SKM-1 treated with dmso at 0.1 percent for 144 hours (cell line): ENCODE measurements around the gene TSPAN15.

Experiments used
- DNase-seq: peaks from one replicate; lab custom pipeline; 2025; ENCODE audit not compliant: unreplicated experiment; lab: John Stamatoyannopoulos, UW

The TSPAN15 gene

DNA sequence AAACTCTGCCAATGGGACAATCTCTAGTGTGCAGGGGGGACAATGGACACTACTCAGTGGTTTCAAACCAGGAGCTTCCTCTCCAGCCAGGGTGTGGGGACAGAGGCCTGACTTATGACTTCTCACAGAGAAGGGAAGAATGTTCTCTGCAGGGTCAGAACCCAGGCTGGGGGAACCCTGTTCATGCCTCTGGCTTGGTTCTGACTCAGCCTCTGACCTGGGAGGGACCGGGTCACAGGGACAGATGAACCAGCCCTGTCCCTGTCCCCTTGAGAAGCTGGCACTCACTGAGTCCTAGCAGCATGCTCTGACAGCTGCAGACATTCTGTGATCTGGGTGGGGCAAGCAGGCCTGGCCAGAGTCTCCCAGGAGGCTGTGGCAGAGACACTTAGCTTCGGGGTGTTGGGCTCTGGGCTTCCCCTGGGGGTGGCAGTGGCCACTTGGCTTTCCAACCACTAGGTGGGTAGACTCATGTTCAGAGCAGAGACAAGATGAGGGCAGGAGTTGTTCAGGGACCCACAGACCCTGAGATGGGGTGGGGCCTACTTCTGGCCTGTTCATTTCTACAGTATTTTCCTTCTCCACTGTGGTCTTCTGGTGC, 13.6 kb downstream of the TSPAN15 start:
- DNase-seq = no peak

DNA sequence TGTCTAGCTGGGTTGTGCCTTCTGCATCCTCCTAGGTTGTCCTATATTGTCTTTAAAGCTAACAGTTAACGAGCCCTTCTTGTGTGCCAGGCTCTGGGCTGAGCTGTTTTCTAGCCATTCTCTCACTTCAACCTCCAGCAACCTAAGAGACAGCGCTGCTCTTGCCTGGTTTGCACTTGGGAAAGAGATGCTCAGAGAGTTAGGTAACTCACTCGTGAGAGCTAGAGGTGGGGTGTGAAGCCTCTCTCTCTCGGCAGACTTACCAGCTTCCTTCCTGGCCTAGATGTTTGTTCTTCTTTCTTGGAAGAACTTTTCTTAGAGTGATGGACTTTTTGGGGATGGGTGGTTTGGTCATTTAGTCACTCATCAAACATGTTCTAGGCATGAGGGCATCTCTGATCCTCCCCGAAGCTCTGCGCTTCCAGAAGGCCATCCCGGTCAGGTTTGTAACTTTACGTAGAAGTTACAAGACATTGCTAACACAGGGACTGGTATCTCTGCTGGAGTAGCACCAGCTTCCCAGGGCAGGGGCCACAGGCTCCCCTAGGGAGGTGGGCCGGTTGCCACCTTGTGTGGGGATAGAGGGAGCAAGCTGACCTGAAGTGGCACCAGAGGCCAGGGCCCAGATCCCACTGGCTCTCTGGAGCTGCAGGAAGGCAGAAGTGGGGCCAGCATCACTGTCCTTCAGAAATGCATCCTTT, 14.3 kb downstream of the TSPAN15 start:
- peak; percentile 82 for DNase-seq

DNA sequence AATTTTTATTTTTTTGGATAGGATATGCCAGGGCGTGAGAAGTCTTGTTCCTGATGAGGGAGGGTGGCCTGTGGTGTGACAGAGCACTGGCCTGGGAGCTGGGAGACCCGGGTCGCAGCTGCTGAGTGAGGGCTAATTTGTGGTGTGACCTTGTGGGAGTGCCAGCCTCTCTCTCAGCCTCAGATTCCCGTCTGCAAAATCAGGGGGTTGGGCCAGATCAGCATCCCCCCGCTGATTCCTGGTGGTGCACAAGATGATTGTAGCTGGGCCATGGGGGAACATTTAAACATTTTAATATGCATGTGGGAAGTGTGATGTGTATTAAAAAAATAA, 14.9 kb downstream of the TSPAN15 start:
- DNase-seq = no peak

DNA sequence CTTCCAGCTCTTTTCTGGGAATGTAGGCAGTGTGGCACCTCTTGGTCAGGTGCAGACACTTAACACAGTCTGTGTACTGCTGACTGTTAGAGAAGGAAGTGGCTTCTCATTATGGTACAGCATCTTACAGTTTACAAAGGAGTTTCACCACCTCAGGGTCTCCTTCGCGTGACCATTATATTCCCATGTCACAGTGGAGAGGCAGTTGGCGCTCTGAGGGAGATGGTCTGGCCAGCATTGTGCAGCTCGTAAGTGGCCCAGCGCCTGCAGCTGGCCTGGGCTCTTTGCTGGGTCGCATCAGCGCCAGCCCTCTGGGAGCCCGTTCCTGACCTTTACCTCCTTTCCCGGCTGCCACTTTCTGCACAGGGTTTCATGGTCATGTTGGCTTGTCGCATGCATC, 15.4 kb downstream of the TSPAN15 start:
- peak; percentile 25 for DNase-seq

DNA sequence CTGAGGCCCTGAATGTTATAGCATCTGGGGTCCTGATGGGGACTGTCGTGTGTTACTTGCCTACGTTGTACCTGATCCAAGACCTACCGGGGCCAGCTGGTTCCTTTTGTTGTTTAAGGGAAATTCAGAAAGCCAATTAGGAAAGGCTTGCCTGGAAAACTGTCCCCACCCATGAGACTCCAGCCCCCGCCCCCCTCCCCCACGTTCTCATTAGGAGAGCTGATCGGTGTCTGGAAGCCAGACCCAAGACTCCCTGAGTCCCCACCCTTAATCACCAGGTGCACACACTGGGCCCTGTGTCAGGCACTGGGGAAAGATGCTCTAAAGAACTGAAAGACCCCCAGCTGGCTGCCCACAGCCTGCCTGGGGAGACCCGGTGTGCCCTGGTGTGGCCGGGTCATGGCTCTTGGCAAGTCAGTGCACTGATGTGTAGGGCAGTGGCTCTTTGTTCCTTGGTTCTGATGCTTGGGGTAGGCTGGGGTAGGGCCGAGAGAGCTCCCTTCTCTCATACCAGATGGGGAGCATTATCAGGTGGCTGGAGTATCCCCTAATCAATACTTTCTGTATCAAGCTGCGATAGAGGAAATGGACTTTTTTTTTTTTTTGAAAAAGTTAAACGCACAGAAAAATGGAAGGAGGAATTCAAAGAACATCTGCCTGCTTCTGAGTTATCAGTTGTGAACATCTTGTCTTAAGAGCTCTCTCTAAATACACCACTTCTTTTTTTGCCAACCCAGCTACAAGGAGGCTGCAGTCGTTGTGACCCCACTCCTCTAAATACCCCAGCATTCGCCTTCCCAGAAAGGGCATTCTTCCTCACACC, 16.9 kb downstream of the TSPAN15 start:
- DNase-seq = no peak

DNA sequence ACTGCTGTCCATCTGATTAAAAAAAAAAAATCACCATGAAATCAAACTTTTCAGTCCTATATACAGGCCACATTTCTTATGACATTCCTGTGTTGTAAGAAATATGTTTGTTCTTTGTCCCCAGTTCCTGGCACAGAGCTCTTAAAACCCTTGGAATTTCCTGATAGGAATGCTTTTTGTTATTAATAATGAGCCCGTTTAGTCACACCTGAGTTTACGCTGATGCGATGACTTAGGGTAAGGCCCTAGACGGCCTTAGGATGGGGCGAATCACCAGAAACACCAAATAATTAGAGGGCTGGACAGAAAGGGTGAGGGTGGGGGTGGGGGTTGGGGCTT, 17.5 kb downstream of the TSPAN15 start:
- DNase-seq = no peak

DNA sequence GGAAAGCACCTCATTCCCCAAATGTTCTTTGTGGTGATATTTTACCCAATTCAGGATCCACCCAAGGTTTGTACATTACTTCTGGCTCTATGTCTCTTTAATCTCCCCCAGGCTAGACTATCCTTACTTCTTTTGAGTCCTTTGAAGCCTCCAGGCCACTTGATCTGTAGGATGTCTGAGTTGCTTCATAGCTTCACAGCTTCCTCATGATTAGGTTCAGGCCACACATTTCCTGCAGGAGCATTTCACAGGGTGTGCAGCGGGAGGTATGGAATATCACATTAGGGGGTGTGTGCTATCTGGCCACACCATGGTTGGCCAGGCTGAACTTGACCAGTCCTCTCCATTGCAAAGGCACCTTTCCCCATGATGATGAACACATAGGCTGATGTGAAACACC, 18.7 kb downstream of the TSPAN15 start:
- DNase-seq = no peak

DNA sequence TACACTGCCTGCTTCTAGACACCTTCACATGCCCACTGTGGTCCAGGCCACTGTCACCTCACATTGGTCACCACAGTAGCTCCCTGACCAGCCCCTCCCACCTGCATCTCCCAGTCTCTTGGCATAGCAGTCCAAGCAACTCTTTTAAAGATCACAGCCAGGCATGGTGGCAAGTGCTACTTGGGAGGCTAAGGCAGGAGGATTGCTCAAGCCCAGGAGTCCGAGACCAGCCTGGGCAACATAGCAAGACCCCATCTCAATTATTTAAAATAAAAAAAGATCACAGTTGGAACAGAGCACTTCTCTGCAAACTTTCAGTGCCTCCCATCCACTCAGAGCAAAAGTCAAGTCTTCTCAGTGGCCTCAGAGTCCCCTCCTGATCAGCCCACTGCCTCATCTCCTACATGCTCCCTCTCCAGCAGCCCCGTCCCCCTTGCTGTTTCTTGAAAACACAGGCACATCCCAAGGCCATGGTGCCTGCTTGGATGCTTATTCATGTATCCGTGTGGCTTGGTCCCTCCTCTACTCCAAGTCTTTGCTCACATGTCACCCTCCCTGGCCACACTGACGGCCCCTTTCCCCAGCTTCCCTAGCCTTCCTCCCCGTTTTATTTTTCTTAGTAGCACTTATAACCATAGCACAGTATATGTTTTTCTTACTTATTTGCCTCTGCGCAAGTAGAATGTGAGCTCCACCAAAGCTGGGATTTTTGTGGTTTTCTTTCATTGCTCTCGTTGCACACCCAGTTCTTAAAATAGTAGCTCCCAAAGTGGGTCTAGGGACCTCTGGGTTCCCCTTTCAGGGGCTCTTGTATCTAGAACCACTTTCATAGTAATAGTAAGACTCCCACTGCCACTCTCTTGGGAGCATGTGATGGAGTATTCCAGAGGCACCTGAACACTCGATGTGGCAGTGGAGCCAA, 19.5 kb downstream of the TSPAN15 start:
- DNase-seq = no peak

DNA sequence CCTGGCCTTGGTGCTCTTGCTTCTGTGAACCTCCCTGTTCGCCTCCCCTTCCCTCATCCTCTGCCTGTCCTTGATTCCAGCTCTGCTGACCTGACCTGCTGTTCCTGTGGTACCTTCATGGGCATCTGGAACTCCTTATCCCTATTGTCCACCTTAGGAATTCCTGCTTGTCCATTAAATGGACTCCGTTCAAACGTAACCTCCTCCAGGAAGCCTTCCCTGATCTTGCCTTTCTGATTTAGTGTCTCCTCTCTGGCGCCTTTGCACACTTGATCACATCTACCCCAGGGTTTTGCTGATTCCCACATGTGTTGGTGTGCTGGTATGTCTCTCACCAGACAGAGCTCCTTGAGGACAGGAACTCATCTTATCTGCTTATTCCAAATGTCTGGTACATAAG, 20.9 kb downstream of the TSPAN15 start:
- no peak for DNase-seq

DNA sequence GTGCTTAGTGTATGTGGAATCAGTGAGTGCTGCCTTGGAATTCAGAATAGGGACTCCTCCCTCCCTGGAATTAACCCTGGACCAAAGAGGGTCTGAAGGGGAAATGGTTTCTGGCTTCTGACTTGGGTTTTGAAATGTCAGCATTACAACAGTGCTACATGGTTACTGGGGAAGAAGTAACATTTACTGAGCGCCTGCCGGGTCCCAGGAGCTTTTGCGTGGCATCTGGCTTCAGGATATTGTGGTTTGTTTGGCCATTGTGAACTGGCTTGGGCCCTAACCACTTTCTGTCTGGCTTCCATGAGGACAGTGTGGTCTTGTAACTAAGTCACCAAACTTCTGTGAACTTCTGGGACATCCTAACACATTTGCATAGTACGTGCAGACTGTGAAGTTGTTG, 21.3 kb downstream of the TSPAN15 start:
- peak; percentile 91 for DNase-seq

DNA sequence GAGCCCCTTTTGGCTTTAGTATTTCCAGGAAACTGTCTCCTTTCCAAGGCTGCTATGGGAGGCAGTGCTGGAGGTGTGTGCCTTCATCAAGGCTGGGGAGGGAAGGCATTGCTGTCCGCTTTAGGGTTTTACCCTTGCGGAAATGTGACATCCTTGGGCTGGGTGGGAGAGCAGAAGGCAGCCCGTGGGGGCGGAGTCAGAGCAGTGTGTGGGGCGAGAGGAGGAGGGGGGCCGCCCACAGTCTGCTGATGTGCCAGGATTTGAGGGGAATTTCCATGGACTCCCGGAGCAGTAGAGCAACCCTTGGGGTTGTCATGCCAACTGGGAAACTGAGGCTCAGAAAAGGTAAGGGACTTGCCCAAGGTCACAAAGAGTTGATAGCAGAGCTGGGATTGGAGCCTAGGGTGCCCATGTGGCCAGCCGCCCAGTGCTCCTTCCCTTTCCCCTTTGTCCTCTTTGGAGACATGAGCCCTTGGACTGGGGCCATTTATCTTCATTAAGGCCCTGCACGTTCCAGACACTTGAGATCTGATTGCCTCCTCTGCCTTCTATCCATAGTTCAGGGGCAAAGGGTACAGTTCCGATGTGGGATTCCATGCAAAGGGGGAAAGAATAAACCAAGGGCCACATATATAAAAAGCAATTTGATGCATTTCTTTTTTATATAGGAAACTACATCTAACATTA, 22.2 kb downstream of the TSPAN15 start:
- no peak for DNase-seq

DNA sequence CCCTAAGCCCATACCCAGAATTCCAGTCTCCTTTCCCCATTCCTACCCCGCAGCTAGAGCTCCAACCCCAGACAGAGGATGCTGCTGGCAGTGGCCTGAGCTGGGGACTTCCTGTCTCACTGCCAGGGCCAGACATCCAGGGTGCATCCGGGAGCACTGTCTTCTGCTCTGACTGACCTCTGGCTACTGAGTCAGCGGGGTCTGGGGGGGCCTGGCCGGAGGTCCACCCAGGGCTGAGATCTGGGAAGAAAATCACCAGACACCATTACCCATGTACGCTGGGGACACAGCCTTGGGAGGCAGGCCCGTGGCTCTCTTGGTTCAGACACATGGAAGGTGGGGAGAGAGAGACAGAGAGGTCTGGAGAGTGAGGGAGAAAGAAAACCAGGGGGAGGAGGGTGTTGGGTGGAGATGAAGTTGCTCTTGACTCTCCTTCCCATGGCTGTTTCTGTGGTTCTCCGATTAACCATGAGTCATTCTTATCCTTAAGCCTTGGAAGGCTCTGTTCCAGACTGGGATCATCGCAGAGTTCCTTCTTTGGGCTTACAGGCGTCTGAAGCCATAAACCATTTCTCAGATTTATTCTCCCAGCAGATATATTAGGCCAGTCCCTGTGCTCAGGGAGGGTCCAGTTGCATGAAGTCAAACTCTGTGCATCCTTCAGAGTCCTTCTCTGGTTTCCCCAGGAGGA, 23.6 kb downstream of the TSPAN15 start:
- DNase-seq = no peak

DNA sequence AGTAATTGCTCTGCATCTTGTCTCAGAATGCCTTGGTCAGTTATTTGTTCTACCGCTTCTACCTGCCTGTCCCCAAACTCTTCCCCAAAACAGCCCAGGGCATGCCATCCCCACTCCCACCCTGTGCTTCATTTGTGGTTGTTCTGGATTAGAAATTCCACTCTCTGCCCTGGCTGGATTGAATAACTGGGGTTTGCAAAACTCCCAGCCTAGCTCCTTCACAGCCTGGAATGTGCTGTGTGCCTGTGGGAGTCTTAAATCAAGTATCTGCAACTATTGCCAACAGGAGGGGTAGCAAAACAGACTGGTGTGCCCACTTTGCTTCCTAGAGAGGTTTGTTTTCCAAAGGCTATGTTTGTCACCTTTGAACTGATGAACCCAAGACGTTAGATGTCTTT, 24.2 kb downstream of the TSPAN15 start:
- no peak for DNase-seq

DNA sequence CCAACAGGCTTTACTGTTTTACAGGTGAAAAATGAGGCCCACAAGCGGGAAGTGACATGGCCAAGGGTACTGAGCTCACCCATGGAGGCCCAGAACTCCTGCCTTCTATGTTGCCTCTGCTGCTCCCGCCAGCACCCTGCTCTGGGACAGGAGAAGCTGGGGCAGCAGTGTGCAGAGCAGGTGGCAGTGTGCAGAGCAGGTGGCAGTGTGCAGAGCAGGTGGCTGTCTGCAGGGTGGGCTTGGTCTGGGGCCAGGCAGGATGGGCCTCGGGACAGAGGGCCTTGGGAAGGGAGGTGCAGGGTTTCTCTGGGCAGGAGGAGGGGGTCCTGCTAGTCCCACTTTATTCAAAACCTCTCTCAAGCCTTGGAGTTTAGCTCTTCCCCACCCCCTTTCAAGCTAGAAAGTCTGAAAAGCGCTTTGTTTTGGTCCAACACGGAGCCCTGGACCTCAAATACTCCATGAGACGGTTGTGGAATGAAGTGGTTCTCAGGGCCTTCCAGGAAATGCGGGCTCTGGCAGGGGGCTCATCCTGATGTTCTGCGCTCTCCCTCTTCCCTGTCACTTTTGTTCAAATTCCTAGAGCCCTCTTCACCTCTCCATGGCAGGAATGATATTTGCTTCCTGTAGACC, 26.8 kb downstream of the TSPAN15 start:
- DNase-seq = no peak

DNA sequence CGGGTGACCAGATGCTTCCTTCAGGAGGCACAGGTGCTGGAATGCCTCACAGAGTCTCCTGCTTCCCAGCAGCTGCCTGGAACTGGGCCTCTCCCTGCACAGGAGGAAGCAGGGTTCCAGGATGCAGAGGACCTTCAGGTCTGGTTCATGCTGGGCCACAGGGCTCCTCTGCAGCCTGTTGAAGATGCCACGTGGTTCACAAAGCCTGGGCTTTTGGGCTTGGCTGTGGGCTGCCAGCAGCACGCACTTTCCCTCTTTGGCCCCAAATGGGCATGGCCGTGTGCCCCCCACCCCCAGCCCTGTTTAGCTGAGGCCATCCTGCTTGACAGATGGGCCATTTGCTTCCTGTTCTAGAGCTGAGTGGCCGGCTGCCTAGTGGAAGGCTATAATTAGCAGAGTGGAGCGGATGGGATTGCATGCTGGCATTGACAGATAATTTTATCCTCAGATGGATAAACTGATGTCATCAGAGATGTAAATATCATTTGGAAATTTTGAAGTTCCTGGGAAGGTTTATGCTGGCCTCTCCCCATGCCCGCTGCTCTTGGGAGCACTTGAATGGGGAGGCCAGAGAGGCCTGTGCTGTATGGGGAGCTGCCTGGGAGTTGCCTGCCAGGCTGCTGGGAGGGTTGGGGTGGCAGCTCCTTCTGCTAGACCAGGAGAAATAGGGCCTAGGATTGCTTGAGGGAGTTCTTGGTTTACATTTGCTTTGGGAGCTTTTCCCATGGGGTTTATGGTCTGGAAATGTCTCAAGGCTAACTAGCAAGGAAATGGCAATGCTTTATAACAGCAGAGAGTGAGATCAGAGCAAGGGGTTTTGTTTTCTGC, 28.2 kb downstream of the TSPAN15 start:
- DNase-seq = no peak

DNA sequence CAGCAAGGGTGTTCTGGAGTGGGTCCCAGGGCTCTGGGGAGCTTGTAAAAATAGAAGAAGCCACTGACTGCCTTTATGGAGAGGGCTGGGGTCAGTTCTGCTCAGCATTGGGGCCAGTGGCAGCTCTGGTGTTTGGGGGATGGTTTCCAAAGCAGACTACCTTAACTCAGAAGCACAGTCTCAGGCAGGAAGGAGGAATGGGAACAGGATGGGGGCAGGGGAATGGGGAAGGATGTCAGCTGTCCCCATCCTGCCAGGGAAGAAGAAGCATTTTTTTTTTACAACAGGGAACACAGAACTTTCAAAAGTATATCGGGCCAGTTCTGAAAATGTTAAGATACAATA, 28.8 kb downstream of the TSPAN15 start:
- DNase-seq = no peak

DNA sequence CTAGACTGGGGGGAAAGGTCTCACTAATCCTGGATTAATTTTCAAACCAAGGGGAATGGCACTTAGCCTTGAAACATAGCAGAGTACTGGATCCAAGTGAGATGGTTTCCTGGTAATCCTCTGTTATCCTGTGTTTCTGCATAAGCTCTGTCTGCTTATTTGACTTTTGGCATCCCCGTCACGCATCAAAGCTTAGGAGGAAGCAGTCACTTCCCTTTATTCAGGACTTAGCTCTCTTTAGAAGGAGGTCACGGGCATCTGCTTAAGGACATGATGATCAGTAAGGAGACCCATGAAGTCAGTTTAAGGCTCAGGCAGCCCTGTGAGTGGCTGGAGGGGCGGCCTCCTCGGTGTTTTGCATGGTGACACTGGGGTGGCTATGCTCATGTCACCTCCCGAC, 30.0 kb downstream of the TSPAN15 start:
- DNase-seq = peak; percentile 90

DNA sequence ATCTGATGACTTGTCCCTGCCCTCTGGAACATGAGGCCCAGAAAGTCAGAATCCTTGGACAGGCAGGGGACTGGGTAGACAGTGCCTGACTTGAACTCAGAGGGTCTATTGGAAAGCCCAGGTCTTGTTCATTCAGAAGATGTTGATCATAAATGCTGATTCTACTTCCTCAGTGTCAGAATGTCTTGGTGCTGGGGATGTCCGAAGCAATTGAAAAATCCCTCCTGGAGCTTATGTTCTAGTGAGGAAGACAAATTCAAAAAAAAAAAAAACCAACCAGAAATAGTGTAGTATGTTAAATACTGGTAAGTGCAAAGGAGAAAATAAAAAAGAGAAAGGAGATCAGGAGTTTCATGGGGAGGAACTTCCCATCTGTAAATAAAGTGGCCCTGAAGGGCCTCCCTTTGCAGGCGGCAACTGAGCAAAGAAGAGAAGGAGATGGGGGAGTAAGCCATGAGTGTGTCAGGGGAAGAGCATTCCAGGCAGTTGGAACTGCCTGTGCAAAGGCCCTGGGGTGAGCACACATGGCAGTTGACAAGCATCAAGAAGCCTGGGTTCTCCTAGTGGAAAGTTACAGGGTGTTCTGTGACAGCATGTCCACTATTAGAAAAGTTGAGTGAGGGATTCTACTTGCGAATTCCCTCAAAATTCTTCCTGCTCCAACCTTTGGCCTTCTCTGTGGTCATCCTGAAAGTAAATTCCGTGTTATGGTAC, 30.7 kb downstream of the TSPAN15 start:
- no peak for DNase-seq
